ENCODE measurements around the gene CHCHD6.

Gene CHCHD6

DNA sequence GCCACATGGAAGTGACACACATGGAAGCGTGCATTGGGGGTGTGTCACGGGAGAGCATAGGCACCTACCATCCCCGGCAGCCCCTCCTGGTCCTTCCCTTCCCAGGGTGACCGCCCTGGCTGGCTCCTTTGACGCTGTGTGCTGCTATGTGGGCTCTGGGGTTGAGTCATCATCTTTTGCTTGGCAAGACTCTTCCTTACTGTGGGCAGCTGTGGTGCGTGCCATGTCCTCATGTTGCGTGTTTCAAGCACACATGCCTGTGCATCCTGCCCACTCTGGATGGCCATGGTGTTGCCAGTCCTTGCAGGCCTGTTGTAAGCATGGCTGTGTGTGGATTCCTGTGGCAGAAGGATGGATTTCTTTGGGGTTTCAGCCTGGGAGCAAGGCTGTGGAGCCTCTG, 292.9 kb downstream of the CHCHD6 start:
- DNase-seq = peak; percentile 57

DNA sequence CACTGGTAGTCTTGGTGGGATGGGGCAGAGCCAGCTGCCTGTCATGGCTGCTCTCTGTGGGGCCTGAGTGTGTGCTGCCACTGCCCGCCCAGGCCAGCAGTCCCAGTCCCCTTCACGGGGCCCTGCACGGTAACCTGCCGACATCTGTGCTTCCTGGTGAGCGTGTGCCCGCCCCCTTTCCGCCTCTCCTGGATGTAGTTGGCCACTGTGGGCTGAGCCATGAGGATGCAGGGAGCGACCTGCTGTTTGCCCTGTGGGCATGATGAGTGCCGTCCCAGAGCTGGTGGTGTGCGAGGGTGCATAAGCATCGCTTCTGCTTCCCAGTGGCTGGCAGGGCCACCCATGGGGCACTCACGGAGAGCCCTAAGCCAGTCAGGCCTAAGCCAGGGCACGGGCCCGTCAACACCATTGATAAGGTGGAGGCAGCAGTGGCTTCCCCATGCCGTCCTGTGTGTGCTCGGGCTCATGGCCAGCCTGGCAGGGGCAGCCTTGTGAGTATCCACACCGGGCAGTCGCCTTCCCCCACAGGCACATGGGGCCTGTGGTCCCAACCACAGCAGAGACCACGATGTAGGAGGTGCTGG, 293.5 kb downstream of the CHCHD6 start:
- no peak for DNase-seq

DNA sequence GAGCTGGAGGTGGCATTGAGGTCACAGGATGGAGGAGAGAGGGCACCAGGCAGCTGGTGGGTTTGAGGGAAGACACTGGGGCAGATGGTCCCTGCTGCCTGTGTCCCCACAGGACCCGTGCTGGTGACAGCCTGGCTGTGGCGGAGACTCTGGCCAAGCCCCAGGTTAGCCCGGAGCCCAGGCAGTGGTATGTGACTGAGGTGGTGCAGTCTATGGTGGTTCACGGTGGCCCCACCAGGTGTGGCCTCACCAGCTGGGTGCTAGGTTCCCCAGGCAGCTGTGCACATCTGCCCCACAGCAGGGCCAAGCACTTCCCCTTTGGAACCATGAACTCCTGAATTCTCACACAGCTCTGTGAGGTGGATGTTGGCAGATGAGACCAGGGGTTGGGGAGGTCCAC, 294.3 kb downstream of the CHCHD6 start:
- no peak for DNase-seq

DNA sequence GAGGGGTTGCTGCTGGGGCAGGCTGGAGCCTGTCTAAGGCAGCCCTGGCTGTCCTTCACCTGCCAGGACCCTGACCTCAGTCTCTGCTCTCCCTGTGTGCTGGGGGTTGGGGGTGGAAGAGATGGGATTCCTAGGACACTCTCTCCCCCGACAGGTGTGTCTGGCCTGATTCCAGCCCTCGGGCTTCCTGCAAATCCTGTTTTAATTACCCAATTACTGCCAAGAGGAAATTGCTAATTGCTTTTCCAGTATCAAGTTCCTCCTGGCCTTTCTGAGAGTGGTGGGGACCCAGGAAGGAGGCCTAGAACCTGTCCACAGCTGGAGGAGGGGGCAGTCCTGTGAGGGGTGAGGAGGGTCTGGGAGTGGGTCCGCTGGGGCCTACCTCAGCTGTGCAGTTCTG, 294.7 kb downstream of the CHCHD6 start:
- DNase-seq = no peak

DNA sequence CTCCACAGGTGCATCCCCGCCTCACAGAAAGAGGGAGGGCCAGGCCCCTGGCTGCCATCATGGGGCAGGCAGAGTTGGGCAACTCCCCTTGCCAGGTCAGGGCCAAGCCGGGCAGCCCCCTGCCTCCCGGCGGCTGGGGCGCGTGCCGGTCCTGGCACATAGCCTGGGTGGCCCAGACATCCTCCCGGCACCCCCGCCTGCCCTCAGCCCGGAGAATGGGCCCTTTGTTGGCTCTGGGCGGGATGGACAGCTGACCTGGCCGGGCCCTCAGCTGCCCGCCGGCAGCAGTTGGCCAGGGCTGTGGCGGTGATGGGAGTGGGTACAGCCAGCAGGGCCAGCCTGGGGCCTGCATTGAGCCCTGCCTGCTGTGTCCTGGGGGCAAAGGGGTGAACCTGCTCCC, 295.3 kb downstream of the CHCHD6 start:
- no peak for DNase-seq

DNA sequence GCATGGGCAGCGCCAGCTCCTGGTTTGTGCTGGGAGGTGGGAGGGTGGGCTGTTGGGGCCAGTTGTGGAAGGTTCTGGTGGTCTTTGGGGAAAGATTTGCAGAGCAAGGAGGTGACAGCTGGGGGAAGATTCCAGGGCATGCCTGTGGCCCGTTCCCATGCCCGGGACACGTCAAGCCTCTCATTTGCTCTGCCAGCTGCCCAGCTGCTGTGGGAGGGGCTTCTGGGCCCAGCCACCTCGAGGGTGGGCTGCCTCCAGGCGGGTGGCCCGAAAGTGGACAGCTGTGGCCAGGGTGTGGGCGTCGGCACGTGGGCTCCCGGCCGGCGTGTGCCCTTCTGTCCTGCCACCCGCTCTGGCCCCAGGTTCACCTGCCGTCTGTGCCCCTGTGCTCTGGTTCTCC, 296.1 kb downstream of the CHCHD6 start:
- DNase-seq = no peak

DNA sequence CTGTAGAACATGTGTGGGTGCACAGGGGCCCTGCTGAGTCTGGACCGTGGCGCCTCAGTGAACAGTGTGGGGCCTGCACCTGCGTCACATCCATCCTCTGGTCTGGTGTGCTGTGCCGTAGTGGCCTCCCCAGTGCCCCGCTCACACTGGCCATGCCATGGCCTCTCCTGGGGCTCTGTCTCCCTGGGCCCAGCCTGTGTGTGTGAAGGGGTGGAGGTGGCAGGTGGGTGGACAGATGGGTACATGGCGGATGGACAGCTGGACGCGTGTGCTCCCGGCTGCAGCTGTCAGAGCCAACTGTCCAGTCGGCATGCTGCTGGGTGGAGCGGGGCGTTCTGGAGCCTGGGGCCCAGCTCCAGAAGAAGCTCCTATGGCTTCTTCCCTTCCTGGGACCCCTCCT, 296.7 kb downstream of the CHCHD6 start:
- DNase-seq = no peak

DNA sequence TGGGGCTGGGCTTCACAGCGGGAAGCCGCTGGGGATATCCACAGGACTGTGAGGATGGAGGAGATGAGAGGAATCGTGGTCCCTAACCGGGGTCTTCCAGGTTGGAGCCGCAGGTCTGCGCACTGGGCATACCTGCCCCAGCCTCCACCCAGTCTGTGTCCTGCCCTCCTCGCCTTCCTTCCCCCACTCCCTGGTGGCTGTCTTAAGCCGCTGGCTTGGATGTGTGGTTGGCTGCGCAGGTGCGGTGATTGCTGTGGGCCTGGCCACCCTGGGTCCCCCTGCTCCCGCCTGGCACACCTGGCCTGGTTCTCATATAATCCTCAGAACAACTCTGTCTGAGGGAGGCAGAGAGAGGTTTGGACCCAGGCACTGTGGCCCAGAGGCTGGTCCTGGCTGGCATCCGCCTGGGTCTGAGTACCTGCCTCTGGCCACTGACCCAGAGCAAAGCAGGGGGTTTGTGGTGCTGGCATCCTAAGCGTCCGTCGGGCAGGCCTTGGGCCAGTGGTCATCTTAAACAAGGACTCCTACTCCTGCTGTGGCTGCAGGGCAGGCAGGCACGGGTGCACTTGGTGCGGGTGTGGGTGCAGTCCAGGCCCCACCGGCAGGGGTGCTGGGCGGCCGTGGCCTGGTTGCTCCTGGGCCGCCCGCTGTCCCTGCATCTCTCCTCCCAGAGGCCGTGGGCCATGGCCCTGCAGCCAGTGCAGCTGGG, 297.6 kb downstream of the CHCHD6 start:
- no peak for DNase-seq

DNA sequence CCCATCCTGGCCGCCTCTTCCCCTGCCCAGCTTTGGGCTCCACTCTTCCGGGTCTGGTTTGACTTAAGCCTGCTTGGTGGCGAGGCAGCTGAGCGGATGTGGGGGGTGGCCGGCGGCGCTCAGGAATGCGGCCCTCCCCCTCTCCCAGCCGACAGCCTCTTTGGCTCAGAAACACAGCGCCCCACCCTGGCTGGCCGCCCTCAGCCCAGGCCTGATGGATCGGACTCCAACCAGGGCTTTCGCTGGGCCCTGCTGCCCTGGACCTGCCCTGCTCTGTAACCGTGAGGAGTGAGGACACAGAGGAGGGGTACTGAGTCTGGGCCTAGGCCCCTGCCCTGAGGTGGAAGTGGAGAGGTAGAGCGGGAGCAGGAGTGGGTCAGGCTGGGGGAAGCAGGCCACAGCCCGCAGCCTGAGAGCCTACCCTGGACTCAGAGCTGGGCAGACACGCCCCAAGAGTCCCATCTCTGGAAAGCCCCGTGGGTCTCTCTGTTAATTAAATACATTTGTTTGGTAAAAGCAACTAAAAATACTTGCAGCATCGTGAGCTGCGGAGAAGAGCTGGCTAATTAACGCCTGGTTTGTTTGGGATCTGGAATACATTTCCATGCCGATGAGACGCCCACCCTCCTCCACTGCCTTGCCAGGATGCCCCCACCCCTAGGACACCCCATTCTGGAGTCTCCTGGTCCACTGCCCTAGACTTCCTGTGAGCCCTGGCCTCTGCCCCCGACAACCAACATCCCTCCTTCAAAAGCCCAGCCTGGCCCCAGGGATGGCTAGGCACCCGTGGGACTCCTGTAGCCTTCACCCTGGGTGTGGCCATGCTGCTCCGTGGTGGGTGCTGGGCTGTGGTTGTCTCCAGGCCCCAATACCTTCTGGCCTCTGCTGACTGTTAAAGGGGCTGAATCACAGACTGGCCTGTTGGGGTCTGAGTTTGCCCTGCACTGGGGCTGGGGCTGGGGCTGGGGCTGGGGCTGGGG, 298.4 kb downstream of the CHCHD6 start:
- peak; percentile 94 for DNase-seq

DNA sequence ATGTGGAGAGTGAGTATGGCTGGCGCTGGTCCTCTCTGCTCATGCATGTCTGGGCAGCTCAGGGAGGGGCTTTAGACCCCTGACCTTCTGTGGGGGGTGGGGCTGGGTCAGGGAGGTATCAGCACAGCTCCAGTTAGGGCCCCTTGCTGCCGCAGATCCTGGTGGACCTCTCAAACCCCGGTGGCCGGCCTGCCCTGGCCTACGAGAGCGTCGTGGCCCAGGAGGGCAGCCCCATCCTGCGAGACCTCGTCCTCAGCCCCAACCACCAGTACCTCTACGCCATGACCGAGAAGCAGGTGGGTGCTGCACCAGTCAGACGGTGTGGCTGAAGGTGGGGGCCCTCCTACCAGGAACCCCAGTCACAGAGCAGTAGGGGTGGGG, 299.1 kb downstream of the CHCHD6 start:
- no peak for DNase-seq

DNA sequence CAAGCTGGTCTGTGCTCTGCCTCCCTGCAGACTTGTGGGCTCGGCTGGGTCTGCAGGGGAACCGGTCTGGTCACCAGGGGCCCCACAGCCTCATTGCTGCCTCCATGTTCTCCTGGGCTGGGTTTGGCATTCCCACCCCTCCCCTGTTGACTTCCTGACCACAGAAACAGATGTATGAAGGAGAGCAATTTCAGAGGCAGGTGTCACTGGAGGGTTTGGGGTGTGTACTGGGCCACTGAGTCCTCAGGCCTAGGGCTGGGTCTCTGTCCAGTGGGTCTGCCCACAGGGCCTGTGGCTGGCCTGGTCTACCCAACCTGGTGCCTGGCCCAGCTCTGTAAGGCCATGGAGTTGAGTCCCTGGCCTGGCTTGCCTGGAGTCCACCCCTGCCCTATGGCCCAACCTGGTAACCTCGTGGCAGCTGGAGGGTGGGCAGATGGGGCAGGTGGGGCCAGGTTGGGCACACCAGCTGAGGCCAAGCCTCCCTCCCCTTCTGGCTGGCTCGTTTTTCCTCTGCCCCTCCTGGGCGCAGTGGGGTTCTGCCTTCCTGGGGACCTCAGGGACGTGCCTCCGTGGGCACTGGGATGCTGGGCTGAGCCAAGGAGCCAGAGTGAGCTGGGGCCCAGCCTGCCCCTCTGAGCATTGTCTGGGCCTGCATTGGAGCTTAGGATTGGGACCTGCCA, 299.7 kb downstream of the CHCHD6 start:
- no peak for DNase-seq

DNA sequence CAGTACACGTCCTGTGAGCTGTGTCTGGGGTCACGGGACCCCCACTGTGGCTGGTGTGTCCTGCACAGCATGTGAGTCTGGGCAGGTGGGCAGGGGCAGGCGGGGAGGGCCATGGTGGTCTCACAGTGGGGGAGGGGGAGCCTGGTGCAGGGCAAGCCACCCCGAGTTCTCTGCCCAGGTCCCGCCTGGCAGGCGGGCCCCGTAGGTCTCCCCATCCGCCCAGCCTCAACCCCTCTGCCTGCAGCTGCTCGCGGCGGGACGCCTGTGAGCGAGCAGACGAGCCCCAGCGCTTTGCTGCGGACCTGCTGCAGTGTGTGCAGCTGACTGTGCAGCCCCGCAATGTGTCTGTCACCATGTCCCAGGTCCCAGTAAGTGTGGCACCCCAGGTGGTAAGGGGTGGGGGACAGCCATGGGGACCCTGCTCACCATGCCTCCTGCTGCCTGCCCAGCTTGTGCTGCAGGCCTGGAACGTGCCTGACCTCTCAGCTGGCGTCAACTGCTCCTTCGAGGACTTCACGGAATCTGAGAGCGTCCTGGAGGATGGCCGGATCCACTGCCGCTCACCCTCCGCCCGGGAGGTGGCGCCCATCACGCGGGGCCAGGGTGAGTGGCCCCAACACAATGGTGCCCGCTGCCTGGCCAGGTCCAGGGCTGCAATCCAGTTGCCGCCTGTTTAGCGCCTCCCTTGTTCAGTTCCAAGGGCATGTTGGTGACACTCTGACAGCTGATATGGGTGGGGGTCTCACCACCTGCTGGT, 300.8 kb downstream of the CHCHD6 start:
- DNase-seq = no peak

DNA sequence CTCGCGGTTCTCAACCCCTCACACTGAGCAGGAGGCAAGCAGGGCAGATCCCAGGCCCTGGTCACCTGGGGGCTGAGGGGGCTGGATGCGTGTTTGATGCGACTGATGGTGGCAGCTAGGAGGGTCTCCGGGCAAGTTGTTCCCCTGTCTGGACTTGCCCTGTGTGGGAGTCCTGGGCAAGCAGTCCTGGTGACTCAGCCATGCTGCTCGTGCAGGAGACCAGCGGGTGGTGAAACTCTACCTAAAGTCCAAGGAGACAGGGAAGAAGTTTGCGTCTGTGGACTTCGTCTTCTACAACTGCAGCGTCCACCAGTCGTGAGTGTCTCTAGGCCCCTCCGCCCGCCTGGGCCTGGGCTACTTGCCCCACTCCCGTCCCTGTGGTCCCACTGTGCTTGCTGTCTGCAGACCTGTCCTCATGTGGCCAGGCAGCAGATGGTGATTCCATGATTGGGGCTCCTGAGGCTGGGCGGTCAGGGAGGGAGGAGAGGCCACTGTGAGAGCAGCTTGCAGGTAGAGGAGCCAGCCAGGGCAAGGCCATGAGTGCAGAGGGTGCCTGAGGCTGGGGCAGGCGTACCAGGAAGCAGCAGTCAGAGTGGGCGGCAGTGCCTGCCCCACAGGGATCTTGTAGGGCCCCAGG, 301.9 kb downstream of the CHCHD6 start:
- DNase-seq = no peak

DNA sequence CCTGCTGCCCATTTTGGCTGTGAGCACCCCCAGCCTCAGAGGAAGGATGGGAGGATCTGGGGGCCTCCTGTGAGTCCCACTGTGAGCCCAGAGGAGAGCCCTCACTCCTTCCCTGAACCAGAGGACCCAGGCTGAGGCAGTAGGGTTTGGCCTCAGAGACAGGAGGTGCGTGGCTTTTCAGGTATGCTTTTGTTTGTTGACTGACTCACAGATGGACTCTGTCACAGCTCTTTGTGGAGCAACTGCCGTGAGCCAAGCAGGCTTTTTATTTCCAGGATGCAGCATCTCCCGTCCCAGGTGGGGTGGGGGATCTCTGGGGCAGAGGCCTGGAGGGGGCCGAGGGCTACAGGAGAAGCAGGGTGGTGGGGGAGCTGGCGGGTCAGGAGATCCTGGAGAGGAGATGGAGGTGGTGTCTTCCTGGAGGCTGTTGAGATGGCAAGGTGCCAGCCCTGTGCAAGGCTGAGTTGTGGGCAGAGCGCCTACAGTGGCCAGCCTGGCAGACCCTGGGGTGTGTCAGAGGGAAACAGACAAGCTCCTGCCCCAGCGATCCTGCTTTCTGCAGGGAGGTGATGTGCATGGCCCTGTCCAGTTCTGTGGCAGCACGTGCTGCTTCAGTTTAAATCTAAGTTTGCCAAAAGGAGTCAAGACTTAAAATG, 302.9 kb downstream of the CHCHD6 start:
- no peak for DNase-seq

DNA sequence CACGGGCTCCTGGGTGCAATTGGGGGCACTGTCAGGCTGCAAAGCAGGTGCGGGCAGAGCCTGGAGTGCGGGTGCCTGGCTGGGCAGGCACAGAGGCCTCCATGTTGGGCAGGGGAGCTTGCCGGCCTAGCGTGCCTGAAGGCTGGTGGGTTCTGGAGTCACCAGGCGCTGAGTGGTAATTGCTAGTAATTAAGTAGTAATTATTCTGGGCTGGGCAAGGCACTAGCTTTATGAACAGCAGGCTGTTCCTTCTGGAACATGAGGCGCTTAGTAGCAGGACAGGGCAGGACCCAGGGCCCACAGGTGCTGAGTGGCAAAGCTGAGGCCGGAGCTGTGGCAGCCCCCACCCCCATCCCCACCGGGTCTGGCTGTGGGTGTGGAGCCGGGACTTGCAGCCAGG, 304.2 kb downstream of the CHCHD6 start:
- DNase-seq = no peak

DNA sequence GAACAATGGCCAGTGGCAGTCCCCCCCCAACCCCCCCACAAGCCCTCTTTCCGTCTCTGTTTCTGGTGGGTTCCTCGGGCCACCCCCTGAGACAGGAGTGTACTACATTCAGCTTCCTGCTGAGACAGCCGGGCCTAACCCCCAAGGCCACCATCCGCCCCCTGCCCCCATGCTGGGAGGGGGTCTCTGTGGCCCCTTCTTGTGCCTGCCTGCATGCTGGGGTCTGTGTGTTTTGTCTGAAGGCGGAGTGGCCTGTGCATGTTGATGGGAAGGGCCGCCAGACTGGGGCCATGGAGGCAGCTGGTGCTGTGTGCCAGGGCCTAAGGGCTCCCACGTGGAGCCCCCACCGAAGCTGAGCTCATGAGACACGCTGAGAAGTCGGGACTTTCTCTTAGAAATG, 305.5 kb downstream of the CHCHD6 start:
- DNase-seq = no peak

Measured in fibroblast of skin of back (primary cell).